Uterus (tissue), 4 donors: ENCODE results near the gene LBR. TPM values are rescaled to one million over a fixed set of nuclear protein-coding genes. Genes with fewer than 3 reads are reported as not detected.

Experiments
- DNase-seq, 2 donors: peaks; one replicate each; pipeline ENCODE4 v3.0.0-alpha.2; 2019 to 2020
- H3K27ac ChIP-seq, 2 donors: fragments of 200-600 bp; sonication (generic); 1 replicate in 1 of 2; 2 replicates in 1 of 2; pipeline ENCODE4 v1.5.1; 2016 to 2018
- H3K27me3 ChIP-seq, 2 donors: fragments of 200-600 bp; sonication (generic); one replicate each; pipeline ENCODE4 v1.5.1; 2018 to 2019; ENCODE audit warnings: control low read depth in 1 of 2
- H3K36me3 ChIP-seq, 2 donors: fragments of 200-600 bp; sonication (generic); one replicate each; pipeline ENCODE4 v1.5.1; 2019; ENCODE audit warnings: control low read depth in 1 of 2
- H3K4me1 ChIP-seq, 2 donors: fragments of 200-600 bp; sonication (generic); one replicate each; pipeline ENCODE4 v1.5.1; 2018 to 2019; ENCODE audit warnings: control low read depth in 1 of 2
- H3K4me3 ChIP-seq, 2 donors: fragments of 200-600 bp; sonication (generic); 1 replicate in 1 of 2; 2 replicates in 1 of 2; pipeline ENCODE4 v1.5.1; 2018 to 2019; ENCODE audit warnings: mild to moderate bottlenecking in 1 of 2
- H3K9me3 ChIP-seq, 2 donors: fragments of 200-600 bp; sonication (generic); one replicate each; pipeline ENCODE4 v1.5.1; 2019; ENCODE audit warnings: control low read depth in 1 of 2
- POLR2A ChIP-seq, 2 donors: fragments of 450-650 bp; IDR thresholded peaks; one replicate each; pipeline ENCODE4 v1.6.1; 2016; ENCODE audit warnings: antibody characterized with exemption in 2 of 2, mild to moderate bottlenecking in 1 of 2, moderate library complexity in 1 of 2
- intact Hi-C: fragments of 100-400 bp; cut with DNase I; formaldehyde crosslinking; loops from one replicate; pipeline ENCODE4 v1.15.1; 2023; ENCODE audit warnings: low total_unique reads
- total RNA-seq, 4 donors: library from RNA; depleted of rRNA in 3 of 4; stranded (reverse); fragments of >200 nt in 3 of 4; gene quantifications; one replicate each; pipeline versions ENCODE4 v1.1.0 to v1.2.4, GENCODE V29; 2014 to 2023
- TF ChIP-seq, protein P1 (sequence below), 4 experiments: fragments of 200-600 bp in 2 of 4; fragments of 450-650 bp in 2 of 4; sonication (generic) in 2 of 4; IDR thresholded peaks; one replicate each; pipeline ENCODE4 v1.5.1; 2016 to 2019; ENCODE audit warnings: antibody characterized with exemption in 4 of 4, mild to moderate bottlenecking in 2 of 4, moderate library complexity in 1 of 4
- donor health status: DM: yes; HTN: yes; CAD: no.

LBR gene
- total RNA-seq, 4 donors from 2014 or later, result 55.1 to 178 (median 92.6) TPM

DNA sequence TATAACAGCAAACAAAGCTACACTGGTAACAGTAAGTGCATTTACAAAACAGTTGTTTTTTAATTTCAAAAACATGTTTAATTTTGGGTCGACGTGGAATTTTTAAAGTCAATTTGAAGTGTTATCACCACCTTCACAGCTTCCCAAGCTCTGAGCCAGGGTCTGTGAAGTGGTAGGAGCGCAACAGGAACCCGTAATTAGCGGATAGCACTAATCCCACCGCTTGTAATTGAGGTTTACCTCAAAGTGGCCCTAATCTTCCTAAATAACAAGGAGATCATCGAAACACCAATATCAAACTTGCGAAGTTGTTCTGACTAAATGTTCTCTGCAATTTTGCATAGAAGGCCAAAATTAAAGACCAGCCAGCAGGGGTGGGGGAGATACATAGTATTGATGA lies 18.8 kb downstream of the LBR start:
- Histone ChIP-seq H3K4me3 (no peak overlapping the region), H3K36me3 (no peaks in the 10 kb centered on the region), H3K27ac (no peak overlapping the region), H3K4me1 (no peaks in the 10 kb centered on the region), H3K27me3 (no peaks in the 10 kb centered on the region), H3K9me3 (no peaks in the 10 kb centered on the region)
- no peak for DNase-seq
- intact Hi-C loops, result no loop called here
- no peak for TF ChIP-seq POLR2A (IDR thresholded peaks at IDR 0.05)
- TF ChIP-seq, protein P1, sequence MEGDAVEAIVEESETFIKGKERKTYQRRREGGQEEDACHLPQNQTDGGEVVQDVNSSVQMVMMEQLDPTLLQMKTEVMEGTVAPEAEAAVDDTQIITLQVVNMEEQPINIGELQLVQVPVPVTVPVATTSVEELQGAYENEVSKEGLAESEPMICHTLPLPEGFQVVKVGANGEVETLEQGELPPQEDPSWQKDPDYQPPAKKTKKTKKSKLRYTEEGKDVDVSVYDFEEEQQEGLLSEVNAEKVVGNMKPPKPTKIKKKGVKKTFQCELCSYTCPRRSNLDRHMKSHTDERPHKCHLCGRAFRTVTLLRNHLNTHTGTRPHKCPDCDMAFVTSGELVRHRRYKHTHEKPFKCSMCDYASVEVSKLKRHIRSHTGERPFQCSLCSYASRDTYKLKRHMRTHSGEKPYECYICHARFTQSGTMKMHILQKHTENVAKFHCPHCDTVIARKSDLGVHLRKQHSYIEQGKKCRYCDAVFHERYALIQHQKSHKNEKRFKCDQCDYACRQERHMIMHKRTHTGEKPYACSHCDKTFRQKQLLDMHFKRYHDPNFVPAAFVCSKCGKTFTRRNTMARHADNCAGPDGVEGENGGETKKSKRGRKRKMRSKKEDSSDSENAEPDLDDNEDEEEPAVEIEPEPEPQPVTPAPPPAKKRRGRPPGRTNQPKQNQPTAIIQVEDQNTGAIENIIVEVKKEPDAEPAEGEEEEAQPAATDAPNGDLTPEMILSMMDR (IDR thresholded peaks at IDR 0.05), result no peak

DNA sequence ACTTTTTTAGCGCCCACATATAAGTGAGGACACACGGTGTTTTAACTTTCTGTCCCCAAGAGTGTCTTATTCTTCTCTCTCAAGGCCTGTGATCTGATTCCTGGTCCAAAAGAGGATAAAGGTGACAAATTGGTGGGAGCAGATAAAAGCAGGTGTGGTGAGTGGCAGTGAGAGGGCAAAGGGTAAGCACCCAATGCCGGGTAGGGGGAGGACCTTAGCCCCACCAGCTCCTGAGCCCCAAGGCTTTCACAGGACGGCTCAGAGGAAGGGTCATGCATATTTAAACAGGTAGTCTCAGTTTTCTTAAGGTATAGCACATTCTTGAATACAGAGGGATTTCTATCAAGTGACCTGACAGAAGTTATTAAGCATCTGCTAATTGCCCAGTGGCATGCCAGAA lies 19.6 kb downstream of the LBR start:
- no peaks in the 10 kb centered on the region for H3K9me3 ChIP-seq
- H3K27me3 ChIP-seq, result no peaks in the 10 kb centered on the region
- no peaks in the 10 kb centered on the region for H3K4me1 ChIP-seq
- TF ChIP-seq POLR2A (IDR thresholded peaks at IDR 0.05), result no peak
- TF ChIP-seq, protein P1 (IDR thresholded peaks at IDR 0.05), result no peak
- DNase-seq, result no peak
- H3K27ac ChIP-seq, result no peak overlapping the region
- H3K36me3 ChIP-seq, result no peaks in the 10 kb centered on the region
- no peak overlapping the region for H3K4me3 ChIP-seq
- intact Hi-C loops, result no loop called here

DNA sequence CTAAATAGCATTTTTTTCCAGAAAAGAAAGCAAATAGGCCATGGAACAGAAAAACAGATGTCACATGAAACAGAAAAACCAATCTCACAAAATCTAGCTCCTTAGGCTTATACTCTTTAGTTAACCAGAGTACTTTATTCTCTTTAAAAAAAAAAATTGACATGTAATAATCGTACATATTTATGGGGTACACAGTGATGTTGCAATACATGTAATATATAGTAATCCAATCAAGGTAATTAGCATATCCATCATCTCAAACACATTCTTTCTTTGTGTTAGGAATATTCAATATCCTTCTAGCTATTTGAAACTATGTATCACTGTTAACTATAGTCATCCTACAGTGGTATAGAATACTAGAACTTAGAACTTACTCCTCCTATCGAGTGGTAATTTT lies 20.1 kb downstream of the LBR start:
- intact Hi-C loops, result no loop called here
- H3K27ac ChIP-seq, result no peak overlapping the region
- no peak for DNase-seq
- H3K4me3 ChIP-seq, result no peak overlapping the region
- H3K36me3 ChIP-seq, result no peaks in the 10 kb centered on the region
- H3K4me1 ChIP-seq, result no peaks in the 10 kb centered on the region
- TF ChIP-seq, protein P1 (IDR thresholded peaks at IDR 0.05), result no peak
- no peak for TF ChIP-seq POLR2A (IDR thresholded peaks at IDR 0.05)
- no peaks in the 10 kb centered on the region for H3K27me3 ChIP-seq
- no peaks in the 10 kb centered on the region for H3K9me3 ChIP-seq

DNA sequence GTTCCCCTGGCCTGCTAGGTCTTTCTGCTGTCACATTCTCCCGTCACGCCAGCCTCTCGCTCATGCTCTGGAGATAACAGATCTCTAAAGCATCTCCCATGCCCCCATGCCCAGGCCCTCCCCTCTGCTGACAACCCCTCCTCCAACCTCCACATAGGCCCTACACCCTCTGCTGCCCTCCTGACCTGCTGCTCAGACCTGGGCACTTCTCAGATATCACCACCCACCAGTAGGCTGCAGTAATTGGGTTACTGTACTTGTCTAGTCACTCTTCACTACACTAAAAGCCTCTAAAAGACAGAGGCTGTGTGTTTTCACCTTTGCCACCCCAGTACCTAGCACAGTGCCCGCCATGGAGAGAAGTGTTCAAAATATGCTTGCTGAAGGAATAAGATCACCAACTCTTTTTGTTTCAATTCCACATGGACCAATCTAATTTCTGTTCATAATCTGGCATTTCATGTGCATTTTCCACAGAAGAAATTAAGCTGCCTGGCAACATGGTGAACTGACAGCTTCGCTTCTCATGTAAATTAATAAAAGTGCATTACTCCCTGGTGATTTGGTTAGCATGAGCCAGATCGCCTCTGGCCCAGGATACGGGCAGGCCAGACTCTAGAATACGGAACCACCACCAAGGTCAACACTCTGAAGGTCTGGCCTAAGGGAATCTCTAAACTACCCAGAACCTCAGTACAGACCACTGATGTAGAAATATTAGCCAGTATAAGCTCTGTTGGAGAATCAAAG lies 20.7 kb downstream of the LBR start:
- Histone ChIP-seq H3K9me3 (no peaks in the 10 kb centered on the region), H3K4me3 (no peak overlapping the region), H3K27me3 (no peaks in the 10 kb centered on the region), H3K36me3 (no peaks in the 10 kb centered on the region), H3K27ac (no peak overlapping the region), H3K4me1 (no peaks in the 10 kb centered on the region)
- TF ChIP-seq, protein P1 (IDR thresholded peaks at IDR 0.05), result no peak
- TF ChIP-seq POLR2A (IDR thresholded peaks at IDR 0.05), result no peak
- intact Hi-C loops, result no loop called here
- no peak for DNase-seq

DNA sequence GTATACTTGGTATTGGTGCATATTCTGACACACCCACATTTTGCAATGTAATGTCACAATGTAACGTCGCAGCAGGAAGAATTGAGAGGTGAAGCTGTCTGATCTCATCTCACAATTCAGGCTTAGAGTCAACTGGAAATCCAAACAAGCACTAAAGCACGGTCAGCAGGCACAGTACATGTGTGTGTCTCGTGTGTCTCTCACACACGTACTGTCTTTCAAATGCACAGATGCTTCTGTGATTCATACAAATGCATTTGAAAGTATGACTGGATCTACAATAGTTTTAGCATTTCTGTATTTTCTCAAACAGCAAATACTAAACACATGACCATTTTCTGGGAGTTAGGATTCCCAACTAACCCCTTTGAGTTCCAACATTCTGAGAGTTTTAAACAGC lies 26.9 kb downstream of the LBR start:
- Histone ChIP-seq H3K36me3 (no peaks in the 10 kb centered on the region), H3K27ac (no peak overlapping the region), H3K27me3 (no peaks in the 10 kb centered on the region), H3K4me3 (no peak overlapping the region), H3K9me3 (no peaks in the 10 kb centered on the region), H3K4me1 (no peaks in the 10 kb centered on the region)
- TF ChIP-seq POLR2A (IDR thresholded peaks at IDR 0.05), result no peak
- TF ChIP-seq, protein P1 (IDR thresholded peaks at IDR 0.05), result no peak
- DNase-seq, result no peak
- intact Hi-C loops, result no loop called here
